Adrenal gland (tissue), 12 donors: ENCODE data around the gene TMEM256. TPM values are rescaled to one million over a fixed set of nuclear protein-coding genes. Genes with fewer than 3 reads are reported as not detected.

Experiments
- DNase-seq, 7 donors: peaks; one replicate each; pipeline ENCODE4 v3.0.0-alpha.2; 2019 to 2020
- H3K27ac ChIP-seq, 5 donors: fragments of 200-600 bp; sonication (generic) in 4 of 5; 1 replicate in 3 of 5; 2 replicates in 2 of 5; pipeline versions ENCODE4 v1.5.1 to v1.8.0; 2016 to 2020; ENCODE audit warnings: mild to moderate bottlenecking in 1 of 5
- H3K27me3 ChIP-seq: fragments of 200-600 bp; 2 replicates; pipeline ENCODE4 v1.8.0; 2021
- H3K36me3 ChIP-seq, 2 donors: fragments of 200-600 bp; replicated peaks in 1 of 2; 1 replicate in 1 of 2; 2 replicates in 1 of 2; pipeline versions ENCODE4 v1.5.1 to v1.8.0; 2018 to 2022
- H3K4me1 ChIP-seq, 2 donors: fragments of 200-600 bp; replicated peaks in 1 of 2; 1 replicate in 1 of 2; 2 replicates in 1 of 2; pipeline versions ENCODE4 v1.5.1 to v1.8.0; 2018 to 2021
- H3K4me3 ChIP-seq, 4 donors: fragments of 200-600 bp; sonication (generic) in 3 of 4; one replicate each; pipeline ENCODE4 v1.5.1; 2016 to 2018
- H3K9me3 ChIP-seq, 3 donors: fragments of 200-600 bp; sonication (generic) in 1 of 3; replicated peaks in 1 of 3; 1 replicate in 2 of 3; 2 replicates in 1 of 3; pipeline versions ENCODE4 v1.5.1 to v1.8.0; 2016 to 2021
- POLR2A ChIP-seq, 2 donors: fragments of 450-650 bp; IDR thresholded peaks; one replicate each; pipeline ENCODE4 v1.6.1; 2017; ENCODE audit warnings: antibody characterized with exemption in 2 of 2, mild to moderate bottlenecking in 2 of 2, moderate library complexity in 1 of 2
- WGBS, 4 donors: extraction: QIAGEN DNeasy Blood & Tissue Kit in 2 of 4; methylation state at CpG; one replicate each; pipeline versions ENCODE4 v1.1.5 to v1.1.7; 2013 to 2017; 5-methylcytosine and 5-hydroxymethylcytosine counted together
- intact Hi-C, 2 donors: fragments of 100-400 bp; cut with DNase I; formaldehyde crosslinking; loops; one replicate each; pipeline versions ENCODE4 v1.14.1 to v1.15.0; 2022 to 2023
- polyA plus RNA-seq, 3 donors: library from polyadenylated mRNA; stranded (reverse); fragments of 200-250 nt in 2 of 3; fragments of 350-450 nt in 1 of 3; fragmentation: Illumina TruSeq in 1 of 3; extraction: RNeasy Lipid Tissue Mini Kit (QIAGEN cat#74804) in 1 of 3; gene quantifications; one replicate each; pipeline ENCODE4 v1.2.3, GENCODE V29; 2013 to 2014
- total RNA-seq, 9 donors: library from RNA; depleted of rRNA in 4 of 9; stranded (reverse); fragments of >200 nt in 4 of 9; fragments of 120-200 nt in 1 of 9; fragmentation: NEBNext Ultra II Directional in 1 of 9; extraction: Animal tissue kit (Norgen Biotek cat#: 25700) in 1 of 9; gene quantifications; one replicate each; pipeline versions ENCODE4 v1.1.0 to v1.2.4, GENCODE V29; 2013 to 2023
- TF ChIP-seq, protein P1 (sequence below), 6 experiments: fragments of 450-650 bp in 4 of 6; fragments of 200-600 bp in 2 of 6; sonication (generic) in 1 of 6; IDR thresholded peaks; 1 replicate in 5 of 6; 2 replicates in 1 of 6; pipeline versions ENCODE4 v1.5.1 to v1.8.0; 2016 to 2021; ENCODE audit warnings: antibody characterized with exemption in 6 of 6, mild to moderate bottlenecking in 2 of 6, moderate library complexity in 1 of 6
- donor health status: healthy with polysubstance abuse.
- donor health status: Bipolar disorder and iron deficiency.
- donor health status: DM: yes; HTN: yes; CAD: no.
- donor health status: DM: no; HTN: no; CAD: no.
- donor health status: DM: no; HTN: no; CAD: no.
- donor health status: DM: yes; HTN: yes; CAD: no.

TMEM256 gene
- total and polyA plus RNA-seq, 12 donors = 48.5 to 334 (median 93.2) TPM

GRCh38 chr17:7354262-7354843 is 49.5 kb downstream of the TMEM256 start:
- Histone ChIP-seq H3K27me3 (no peaks in the 10 kb centered on the region), H3K27ac (no peak overlapping the region), H3K4me3 (no peak overlapping the region), H3K36me3 (no peaks in the 10 kb centered on the region), H3K9me3 (no peaks in the 10 kb centered on the region), H3K4me1 (peaks cover 18 to 26% of the 10 kb centered on the region in 2 donors)
- TF ChIP-seq, protein P1, sequence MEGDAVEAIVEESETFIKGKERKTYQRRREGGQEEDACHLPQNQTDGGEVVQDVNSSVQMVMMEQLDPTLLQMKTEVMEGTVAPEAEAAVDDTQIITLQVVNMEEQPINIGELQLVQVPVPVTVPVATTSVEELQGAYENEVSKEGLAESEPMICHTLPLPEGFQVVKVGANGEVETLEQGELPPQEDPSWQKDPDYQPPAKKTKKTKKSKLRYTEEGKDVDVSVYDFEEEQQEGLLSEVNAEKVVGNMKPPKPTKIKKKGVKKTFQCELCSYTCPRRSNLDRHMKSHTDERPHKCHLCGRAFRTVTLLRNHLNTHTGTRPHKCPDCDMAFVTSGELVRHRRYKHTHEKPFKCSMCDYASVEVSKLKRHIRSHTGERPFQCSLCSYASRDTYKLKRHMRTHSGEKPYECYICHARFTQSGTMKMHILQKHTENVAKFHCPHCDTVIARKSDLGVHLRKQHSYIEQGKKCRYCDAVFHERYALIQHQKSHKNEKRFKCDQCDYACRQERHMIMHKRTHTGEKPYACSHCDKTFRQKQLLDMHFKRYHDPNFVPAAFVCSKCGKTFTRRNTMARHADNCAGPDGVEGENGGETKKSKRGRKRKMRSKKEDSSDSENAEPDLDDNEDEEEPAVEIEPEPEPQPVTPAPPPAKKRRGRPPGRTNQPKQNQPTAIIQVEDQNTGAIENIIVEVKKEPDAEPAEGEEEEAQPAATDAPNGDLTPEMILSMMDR (IDR thresholded peaks at IDR 0.05) = no peak
- TF ChIP-seq POLR2A (IDR thresholded peaks at IDR 0.05) = no peak
- WGBS, 4 donors = 73 to 76% (median 76%) methylated on average over 6 to 9 of the region's 9 CpGs
- peak in 2 of 7 donors; percentile 41 to 45 for DNase-seq
- intact Hi-C loops = loop anchor here (10.0 kb wide), 2 partner anchors 200 to 210 kb away; partner anchors contain the start of genes SENP3 (in 1 of the 2) and TNFSF13 (in 1 of the 2)

Other genes with a start within 250 kb of the TMEM256 start
Only the 30 nearest of the 39 such genes appear.
- 10 to 100 TPM; 25.2 to 87.2 (median 44.8) TPM for gene DVL2, start 169.6 kb downstream of the TMEM256 start, total RNA-seq
- 10 to 100 TPM; 11.8 to 80.9 (median 19.2) TPM for gene DVL2, start 169.6 kb downstream of the TMEM256 start, polyA plus RNA-seq
- 100 to 1,000 TPM in 1 of 9 donors, 10 to 100 TPM in 8; 33.5 to 141 (median 66.8) TPM for gene PHF23, start 164.6 kb downstream of the TMEM256 start, total RNA-seq
- 10 to 100 TPM; 28.0 to 80.3 (median 49.6) TPM for gene PHF23, start 164.6 kb downstream of the TMEM256 start, polyA plus RNA-seq
- gene GABARAP, start 161.6 kb downstream of the TMEM256 start, total RNA-seq = 1,000 to 10,000 TPM in 1 of 9 donors, 100 to 1,000 TPM in 8; 195 to 1,049 (median 833) TPM
- 1,000 to 10,000 TPM in 2 of 3 donors, 100 to 1,000 TPM in 1; 694 to 1,285 (median 1,047) TPM for gene GABARAP, start 161.6 kb downstream of the TMEM256 start, polyA plus RNA-seq
- 100 to 1,000 TPM in 5 of 9 donors, 10 to 100 TPM in 4; 30.3 to 144 (median 125) TPM for gene CTDNEP1, start 152.4 kb downstream of the TMEM256 start, total RNA-seq
- gene CTDNEP1, start 152.4 kb downstream of the TMEM256 start, polyA plus RNA-seq = 100 to 1,000 TPM in 1 of 3 donors, 10 to 100 TPM in 2; 67.9 to 177 (median 84.4) TPM
- 10 to 100 TPM; 28.0 to 82.7 (median 58.8) TPM for gene ELP5, start 151.9 kb downstream of the TMEM256 start, total RNA-seq
- 10 to 100 TPM; 39.0 to 96.5 (median 77.4) TPM for gene ELP5, start 151.9 kb downstream of the TMEM256 start, polyA plus RNA-seq
- 10 to 100 TPM in 4 of 9 donors, 1 to 10 TPM in 5; 2.0 to 35.6 (median 7.0) TPM for gene CLDN7, start 141.6 kb downstream of the TMEM256 start, total RNA-seq
- 1 to 10 TPM; 1.6 to 9.7 (median 5.3) TPM for gene CLDN7, start 141.6 kb downstream of the TMEM256 start, polyA plus RNA-seq
- gene SLC2A4, start 122.4 kb downstream of the TMEM256 start, total RNA-seq = 10 to 100 TPM in 4 of 9 donors, 1 to 10 TPM in 5; 1.8 to 30.0 (median 7.8) TPM
- gene SLC2A4, start 122.4 kb downstream of the TMEM256 start, polyA plus RNA-seq = 10 to 100 TPM in 1 of 3 donors, 1 to 10 TPM in 1, under 1 TPM in 1; 0.75 to 12.7 (median 5.6) TPM
- gene YBX2, start 109.5 kb downstream of the TMEM256 start, total RNA-seq = under 1 TPM in 4 of 9 donors, not detected in 5; 0.06 to 0.28 (median 0.09) TPM
- gene YBX2, start 109.5 kb downstream of the TMEM256 start, polyA plus RNA-seq = 1 to 10 TPM in 1 of 3 donors, under 1 TPM in 1, not detected in 1; 0.88 to 1.4 TPM
- gene EIF5A, start 96.5 kb downstream of the TMEM256 start, total RNA-seq = 100 to 1,000 TPM; 110 to 666 (median 262) TPM
- gene EIF5A, start 96.5 kb downstream of the TMEM256 start, polyA plus RNA-seq = 100 to 1,000 TPM; 469 to 594 (median 589) TPM
- 100 to 1,000 TPM in 5 of 9 donors, 10 to 100 TPM in 4; 69.1 to 124 (median 100) TPM for gene GPS2, start 88.7 kb downstream of the TMEM256 start, total RNA-seq
- gene GPS2, start 88.7 kb downstream of the TMEM256 start, polyA plus RNA-seq = 100 to 1,000 TPM; 167 to 196 (median 191) TPM
- 10 to 100 TPM; 10.4 to 46.9 (median 25.0) TPM for gene NEURL4, start 74.8 kb downstream of the TMEM256 start, total RNA-seq
- 100 to 1,000 TPM in 1 of 3 donors, 10 to 100 TPM in 1, 1 to 10 TPM in 1; 8.7 to 111 (median 45.5) TPM for gene NEURL4, start 74.8 kb downstream of the TMEM256 start, polyA plus RNA-seq
- gene ACAP1, start 67.6 kb downstream of the TMEM256 start, total RNA-seq = 10 to 100 TPM in 4 of 9 donors, 1 to 10 TPM in 5; 2.9 to 54.7 (median 9.7) TPM
- gene ACAP1, start 67.6 kb downstream of the TMEM256 start, polyA plus RNA-seq = 10 to 100 TPM in 2 of 3 donors, 1 to 10 TPM in 1; 2.1 to 54.1 (median 21.9) TPM
- 10 to 100 TPM in 6 of 9 donors, 1 to 10 TPM in 3; 6.8 to 13.8 (median 11.5) TPM for gene KCTD11, start 51.9 kb downstream of the TMEM256 start, total RNA-seq
- 1 to 10 TPM; 5.2 to 10.0 (median 7.1) TPM for gene KCTD11, start 51.9 kb downstream of the TMEM256 start, polyA plus RNA-seq
- not detected for gene TMEM95, start 48.9 kb downstream of the TMEM256 start, total RNA-seq
- not detected for gene TMEM95, start 48.9 kb downstream of the TMEM256 start, polyA plus RNA-seq
- gene TNK1, start 23.0 kb downstream of the TMEM256 start, total RNA-seq = 1 to 10 TPM in 7 of 9 donors, under 1 TPM in 2; 0.06 to 8.7 (median 2.1) TPM
- 1 to 10 TPM in 2 of 3 donors, under 1 TPM in 1; 0.13 to 3.9 (median 1.6) TPM for gene TNK1, start 23.0 kb downstream of the TMEM256 start, polyA plus RNA-seq
- 10 to 100 TPM in 8 of 9 donors, 1 to 10 TPM in 1; 7.7 to 34.5 (median 27.0) TPM for gene PLSCR3, start 9.6 kb downstream of the TMEM256 start, total RNA-seq
- gene PLSCR3, start 9.6 kb downstream of the TMEM256 start, polyA plus RNA-seq = 10 to 100 TPM; 13.2 to 42.5 (median 32.9) TPM
- 10 to 100 TPM in 6 of 9 donors, 1 to 10 TPM in 3; 2.8 to 34.8 (median 14.4) TPM for gene NLGN2, start 3.7 kb upstream of the TMEM256 start, total RNA-seq
- 10 to 100 TPM in 2 of 3 donors, 1 to 10 TPM in 1; 7.7 to 44.6 (median 28.1) TPM for gene NLGN2, start 3.7 kb upstream of the TMEM256 start, polyA plus RNA-seq
- not detected for gene SPEM1, start 16.2 kb upstream of the TMEM256 start, total RNA-seq
- not detected for gene SPEM1, start 16.2 kb upstream of the TMEM256 start, polyA plus RNA-seq
- not detected for gene SPEM2, start 21.5 kb upstream of the TMEM256 start, total RNA-seq
- gene SPEM2, start 21.5 kb upstream of the TMEM256 start, polyA plus RNA-seq = not detected
- gene SPEM3, start 24.8 kb upstream of the TMEM256 start, total RNA-seq = not detected
- gene SPEM3, start 24.8 kb upstream of the TMEM256 start, polyA plus RNA-seq = not detected
- 10 to 100 TPM in 4 of 9 donors, 1 to 10 TPM in 5; 5.7 to 26.6 (median 8.8) TPM for gene TMEM102, start 31.3 kb upstream of the TMEM256 start, total RNA-seq
- 1 to 10 TPM; 2.1 to 8.7 (median 6.6) TPM for gene TMEM102, start 31.3 kb upstream of the TMEM256 start, polyA plus RNA-seq
- 10 to 100 TPM; 12.1 to 76.7 (median 23.4) TPM for gene FGF11, start 35.4 kb upstream of the TMEM256 start, total RNA-seq
- gene FGF11, start 35.4 kb upstream of the TMEM256 start, polyA plus RNA-seq = 10 to 100 TPM; 10.2 to 33.2 (median 19.2) TPM
- 10 to 100 TPM; 18.7 to 56.3 (median 37.9) TPM for gene CHRNB1, start 41.0 kb upstream of the TMEM256 start, total RNA-seq
- gene CHRNB1, start 41.0 kb upstream of the TMEM256 start, polyA plus RNA-seq = 10 to 100 TPM; 32.2 to 40.8 (median 32.9) TPM
- gene ZBTB4, start 75.5 kb upstream of the TMEM256 start, total RNA-seq = 100 to 1,000 TPM in 1 of 9 donors, 10 to 100 TPM in 8; 16.6 to 111 (median 75.3) TPM
- 10 to 100 TPM; 30.0 to 59.6 (median 54.6) TPM for gene ZBTB4, start 75.5 kb upstream of the TMEM256 start, polyA plus RNA-seq
- gene SLC35G6, start 77.3 kb upstream of the TMEM256 start, total RNA-seq = not detected
- under 1 TPM in 1 of 3 donors, not detected in 2; 0.24 TPM for gene SLC35G6, start 77.3 kb upstream of the TMEM256 start, polyA plus RNA-seq
- 100 to 1,000 TPM in 5 of 9 donors, 10 to 100 TPM in 4; 34.9 to 172 (median 117) TPM for gene POLR2A, start 80.3 kb upstream of the TMEM256 start, total RNA-seq
- gene POLR2A, start 80.3 kb upstream of the TMEM256 start, polyA plus RNA-seq = 10 to 100 TPM; 19.3 to 80.4 (median 58.7) TPM
- 100 to 1,000 TPM in 2 of 9 donors, 10 to 100 TPM in 6, 1 to 10 TPM in 1; 3.3 to 134 (median 52.8) TPM for gene TNFSF12, start 145.0 kb upstream of the TMEM256 start, total RNA-seq
- gene TNFSF12, start 145.0 kb upstream of the TMEM256 start, polyA plus RNA-seq = 10 to 100 TPM; 18.8 to 70.8 (median 65.6) TPM
- 10 to 100 TPM in 8 of 9 donors, under 1 TPM in 1; 1.00 to 75.2 (median 43.7) TPM for gene TNFSF13, start 154.7 kb upstream of the TMEM256 start, total RNA-seq
- 10 to 100 TPM; 19.4 to 39.1 (median 25.2) TPM for gene TNFSF13, start 154.7 kb upstream of the TMEM256 start, polyA plus RNA-seq
- gene SENP3, start 157.8 kb upstream of the TMEM256 start, total RNA-seq = 10 to 100 TPM; 28.4 to 55.3 (median 44.2) TPM
- 10 to 100 TPM; 29.0 to 72.4 (median 38.4) TPM for gene SENP3, start 157.8 kb upstream of the TMEM256 start, polyA plus RNA-seq
- 100 to 1,000 TPM in 6 of 9 donors, 10 to 100 TPM in 3; 19.4 to 177 (median 157) TPM for gene CD68, start 175.5 kb upstream of the TMEM256 start, total RNA-seq
- gene CD68, start 175.5 kb upstream of the TMEM256 start, polyA plus RNA-seq = 100 to 1,000 TPM in 2 of 3 donors, 10 to 100 TPM in 1; 32.3 to 207 (median 133) TPM